K562 (cell line): ENCODE results near the gene ZNF382. TPM values are rescaled to one million over a fixed set of nuclear protein-coding genes. Genes with fewer than 3 reads are reported as not detected.

ENCODE experiments used
- MGA ChIP-seq: fragments of 450-650 bp; IDR thresholded peaks from 2 replicates; pipeline ENCODE4 v1.6.1; 2016; ENCODE audit warnings: mild to moderate bottlenecking, moderate library complexity
- ZNF561 ChIP-seq: fragments of 450-650 bp; formaldehyde crosslinking; conservative IDR thresholded peaks from 2 replicates; pipeline ENCODE4 v1.4.0; 2020; ENCODE audit warnings: mild to moderate bottlenecking, moderate library complexity
- polyA plus RNA-seq, 8 experiments: library from polyadenylated mRNA; depleted of rRNA in 4 of 8; stranded (reverse) in 5 of 8; unstranded in 3 of 8; fragments of >200 nt; fragmentation: Nextera tagmentation in 2 of 8; fragmentation: Illumina TruSeq in 1 of 8; extraction: Ambion mirVana in 2 of 8; extraction: Trizol in 1 of 8; gene quantifications; 2 replicates each; pipeline versions ENCODE4 v1.2.1 to v1.2.3, GENCODE V29; 2011 to 2014; ENCODE audit warnings: inconsistent platforms in 1 of 8, missing spikeins in 1 of 8
- total RNA-seq, 7 experiments: library from RNA; depleted of rRNA in 6 of 7; stranded (reverse); fragments of >200 nt in 6 of 7; fragmentation: Illumina TruSeq in 2 of 7; extraction: Trizol in 2 of 7; gene quantifications; 2 replicates each; pipeline versions ENCODE4 v1.2.1 to v1.2.3, GENCODE V29; 2011 to 2021; ENCODE audit warnings: low replicate concordance in 1 of 7

The ZNF382 gene
- total and polyA plus RNA-seq, 9 of the 15 experiments (the other 6 are each of a cell fraction or from before 2014, with no cell fraction given), result 0.04 to 0.27 (median 0.16) TPM; not detected in 5

GRCh38 chr19:36573895-36574720, 31.0 kb upstream of the ZNF382 start (continued):
- 0 out of 2 replicates have a peak, but pooled peaks have one; percentile 9 for TF ChIP-seq MGA
- TF ChIP-seq ZNF561 (CRISPR knock-in tag), result no peak
